GM12892 (cell line): ENCODE data around the gene TMTC1.

Experiments used
- POLR2AphosphoS5 ChIP-seq: IDR thresholded peaks from 2 replicates; pipeline ENCODE4 v1.6.1; 2011; ENCODE audit warnings: low read depth, low read length, control low read depth
- TAF1 ChIP-seq: IDR thresholded peaks from 2 replicates; pipeline ENCODE4 v1.6.1; 2011; ENCODE audit warnings: low read depth, mild to moderate bottlenecking, control low read depth, low read length, borderline replicate concordance

GRCh38 chr12:29534935-29535334 is 248.8 kb downstream of the TMTC1 start:
- TF ChIP-seq TAF1 (no peak), POLR2AphosphoS5 (no peak)
